Measurements from ENCODE around the gene TBC1D4. TPM values are rescaled to one million over a fixed set of nuclear protein-coding genes. Genes with fewer than 3 reads are reported as not detected.

Gene TBC1D4
- total RNA-seq, 2 donors from 2014 or later: 19.4 to 19.8 TPM

Other genes with a start within 250 kb of the TBC1D4 start
- 100 to 1,000 TPM; 121 to 152 TPM for gene COMMD6, start 55.7 kb upstream of the TBC1D4 start, total RNA-seq
- 10 to 100 TPM; 40.8 to 43.6 TPM for gene UCHL3, start 67.6 kb upstream of the TBC1D4 start, total RNA-seq
- gene LMO7, start 154.2 kb upstream of the TBC1D4 start, total RNA-seq: 100 to 1,000 TPM; 169 to 239 TPM